Loucy (cell line): ENCODE results near the gene NEDD4L.

ENCODE experiments used
- H2AFZ ChIP-seq: fragments of 200-600 bp; sonication (generic); 2 replicates; pipeline ENCODE4 v1.6.0; 2016; ENCODE audit warnings: antibody characterized with exemption, mild to moderate bottlenecking, low read length, moderate library complexity
- H3F3A ChIP-seq: fragments of 200-600 bp; 2 replicates; pipeline ENCODE4 v1.6.0; 2016; ENCODE audit warnings: antibody characterized with exemption, low read depth, mild to moderate bottlenecking
- H3K27me3 ChIP-seq: fragments of 200-600 bp; sonication (generic); 2 replicates; pipeline ENCODE4 v1.6.1; 2014; ENCODE audit warnings: low read length, mild to moderate bottlenecking; ENCODE audit not compliant: insufficient read depth, poor library complexity, severe bottlenecking
- H3K36me3 ChIP-seq: fragments of 200-600 bp; sonication (generic); 2 replicates; pipeline ENCODE4 v1.6.1; 2016; ENCODE audit warnings: low read length; ENCODE audit not compliant: insufficient read depth
- H3K4me1 ChIP-seq: fragments of 200-600 bp; sonication (generic); 2 replicates; pipeline ENCODE4 v1.5.1; 2014; ENCODE audit warnings: low read length, mild to moderate bottlenecking; ENCODE audit not compliant: insufficient read depth, poor library complexity, severe bottlenecking
- H3K4me2 ChIP-seq: fragments of 200-600 bp; sonication (generic); 2 replicates; pipeline ENCODE4 v1.6.0; 2014; ENCODE audit warnings: antibody characterized with exemption, low read length, low read depth, mild to moderate bottlenecking; ENCODE audit not compliant: poor library complexity, severe bottlenecking
- H3K4me3 ChIP-seq: fragments of 200-600 bp; sonication (generic); 2 replicates; pipeline ENCODE4 v1.5.1; 2014; ENCODE audit warnings: low read length, mild to moderate bottlenecking, mixed read lengths; ENCODE audit not compliant: poor library complexity, severe bottlenecking
- H3K79me2 ChIP-seq: fragments of 200-600 bp; sonication (generic); 2 replicates; pipeline ENCODE4 v1.6.1; 2014; ENCODE audit warnings: low read length; ENCODE audit not compliant: insufficient read depth
- H3K9ac ChIP-seq: fragments of 200-600 bp; sonication (generic); 2 replicates; pipeline ENCODE4 v1.6.0; 2014; ENCODE audit warnings: mild to moderate bottlenecking, low read depth, low read length, moderate library complexity; ENCODE audit not compliant: poor library complexity, severe bottlenecking
- H3K9me2 ChIP-seq: fragments of 200-600 bp; sonication (generic); replicated peaks from 2 replicates; pipeline ENCODE4 v1.6.1; 2016; ENCODE audit warnings: low read depth, low read length, mixed read lengths
- H3K9me3 ChIP-seq: fragments of 200-600 bp; sonication (generic); 2 replicates; pipeline ENCODE4 v1.6.1; 2014; ENCODE audit warnings: mild to moderate bottlenecking, antibody characterized with exemption, low read length, low read depth; ENCODE audit not compliant: insufficient read depth
- H4K20me1 ChIP-seq: fragments of 200-600 bp; sonication (generic); 2 replicates; pipeline ENCODE4 v1.6.0; 2014; ENCODE audit warnings: antibody characterized with exemption, low read length, mild to moderate bottlenecking; ENCODE audit not compliant: insufficient read depth, poor library complexity, severe bottlenecking
- CTCF ChIP-seq: fragments of 200-600 bp; sonication (generic); conservative IDR thresholded peaks from 2 replicates; pipeline ENCODE4 v1.5.1; 2014; ENCODE audit warnings: mild to moderate bottlenecking, antibody characterized with exemption, low read length
- EZH2phosphoT487 ChIP-seq: fragments of 200-600 bp; IDR thresholded peaks from 2 replicates; pipeline ENCODE4 v1.6.1; 2018; ENCODE audit warnings: antibody characterized with exemption, mild to moderate bottlenecking, moderate library complexity, borderline replicate concordance

NEDD4L gene

GRCh38 chr18:58150772-58151171, 106.7 kb downstream of the NEDD4L start:
- H3K27me3 ChIP-seq = no peaks in the 10 kb centered on the region
- no peak overlapping the region for H3K4me3 ChIP-seq
- no peak overlapping the region for H3K4me2 ChIP-seq
- no peaks in the 10 kb centered on the region for H3K79me2 ChIP-seq
- H3K4me1 ChIP-seq = peaks cover 9% of the 10 kb centered on the region
- H4K20me1 ChIP-seq = no peaks in the 10 kb centered on the region
- H2AFZ ChIP-seq = no peak overlapping the region
- H3K9me2 ChIP-seq = no peaks in the 10 kb centered on the region
- H3K9ac ChIP-seq = no peak overlapping the region
- no peak for TF ChIP-seq EZH2phosphoT487
- no peaks in the 10 kb centered on the region for H3K36me3 ChIP-seq
- H3F3A ChIP-seq = no peaks in the 10 kb centered on the region
- H3K9me3 ChIP-seq = no peaks in the 10 kb centered on the region

GRCh38 chr18:58152216-58152615, 108.2 kb downstream of the NEDD4L start:
- Histone ChIP-seq H3K9ac (no peak overlapping the region), H4K20me1 (no peaks in the 10 kb centered on the region), H3K79me2 (no peaks in the 10 kb centered on the region), H3K9me3 (no peaks in the 10 kb centered on the region), H3K4me3 (no peak overlapping the region), H2AFZ (no peak overlapping the region), H3K36me3 (no peaks in the 10 kb centered on the region), H3K4me2 (no peak overlapping the region), H3K4me1 (peaks cover 9% of the 10 kb centered on the region), H3F3A (no peaks in the 10 kb centered on the region), H3K9me2 (no peaks in the 10 kb centered on the region), H3K27me3 (no peaks in the 10 kb centered on the region)
- no peak for TF ChIP-seq EZH2phosphoT487
- no peak for TF ChIP-seq CTCF

GRCh38 chr18:58152891-58153290, 108.9 kb downstream of the NEDD4L start:
- no peaks in the 10 kb centered on the region for H3F3A ChIP-seq
- no peak overlapping the region for H2AFZ ChIP-seq
- peaks cover 9% of the 10 kb centered on the region for H3K4me1 ChIP-seq
- no peak overlapping the region for H3K4me2 ChIP-seq
- H3K79me2 ChIP-seq = no peaks in the 10 kb centered on the region
- no peak overlapping the region for H3K9ac ChIP-seq
- H3K9me3 ChIP-seq = no peaks in the 10 kb centered on the region
- no peaks in the 10 kb centered on the region for H4K20me1 ChIP-seq
- no peaks in the 10 kb centered on the region for H3K36me3 ChIP-seq
- H3K27me3 ChIP-seq = no peaks in the 10 kb centered on the region
- no peaks in the 10 kb centered on the region for H3K9me2 ChIP-seq
- no peak for TF ChIP-seq EZH2phosphoT487
- TF ChIP-seq CTCF = no peak
- no peak overlapping the region for H3K4me3 ChIP-seq

GRCh38 chr18:58156516-58156915, 112.5 kb downstream of the NEDD4L start:
- Histone ChIP-seq H3K27me3 (no peaks in the 10 kb centered on the region), H3F3A (no peaks in the 10 kb centered on the region), H3K36me3 (no peaks in the 10 kb centered on the region), H3K79me2 (0 out of 2 replicates have a peak, but pooled peaks cover 4% of the 10 kb centered on the region), H3K4me2 (no peak overlapping the region), H3K4me1 (peaks cover 16% of the 10 kb centered on the region), H3K9me2 (no peaks in the 10 kb centered on the region), H4K20me1 (no peaks in the 10 kb centered on the region), H2AFZ (no peak overlapping the region), H3K9ac (no peak overlapping the region), H3K4me3 (no peak overlapping the region), H3K9me3 (no peaks in the 10 kb centered on the region)
- TF ChIP-seq EZH2phosphoT487 = no peak
- no peak for TF ChIP-seq CTCF
